Measurements from ENCODE around the gene HGF.

Gene HGF

DNA sequence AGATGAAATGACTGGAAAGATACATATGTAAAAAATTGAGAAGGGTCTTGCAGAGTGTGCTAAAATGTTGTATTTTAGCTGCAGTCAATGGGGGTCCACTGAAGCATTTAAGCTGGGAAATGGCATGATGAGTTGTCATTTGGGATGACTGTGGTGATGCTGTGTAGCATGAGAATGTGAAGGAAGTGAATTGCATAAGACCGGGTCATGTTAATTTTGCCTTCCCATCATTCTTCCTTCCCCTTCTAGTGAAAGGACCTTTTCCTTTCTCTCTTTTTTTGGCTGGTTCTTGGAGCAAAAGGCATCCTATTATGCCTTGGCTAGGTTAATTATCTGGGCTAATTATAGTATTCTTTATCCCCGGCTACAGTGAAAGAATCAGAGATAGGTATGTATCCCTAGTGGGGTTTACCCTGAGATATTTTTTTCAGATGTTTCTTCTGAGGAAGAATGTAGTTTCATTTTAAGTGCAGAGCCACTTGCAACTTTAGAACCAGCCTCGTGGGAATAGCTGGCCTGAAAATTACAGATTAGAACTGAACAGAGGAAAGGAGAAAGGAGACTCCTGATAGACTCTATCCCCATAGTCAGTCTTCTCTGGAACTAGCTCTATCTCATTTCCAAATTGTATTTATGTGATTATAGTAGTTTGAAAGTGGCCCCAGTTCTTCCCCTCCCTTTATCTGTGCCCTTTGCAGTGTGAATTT is 93.6 kb downstream of the HGF start:
- DNase-seq = no peak

DNA sequence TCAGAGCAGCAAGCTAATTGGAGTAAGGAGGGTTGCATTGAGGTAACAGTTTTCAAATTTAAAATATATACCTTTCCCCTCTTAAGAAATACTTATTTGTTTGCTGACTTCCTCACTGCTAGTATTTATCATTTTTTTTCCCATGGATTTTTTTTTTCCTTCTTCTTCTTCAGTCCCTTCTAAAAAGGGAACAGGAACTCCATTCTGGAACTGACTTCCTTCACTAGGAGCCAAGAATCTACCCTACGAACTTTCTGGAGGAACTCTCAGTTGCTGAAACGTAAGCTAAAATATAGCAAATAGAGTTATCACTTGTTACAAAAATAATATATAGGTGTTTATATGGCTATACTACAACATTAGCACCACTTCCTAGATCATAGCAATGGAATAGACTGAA is 95.4 kb downstream of the HGF start:
- no peak for DNase-seq

DNA sequence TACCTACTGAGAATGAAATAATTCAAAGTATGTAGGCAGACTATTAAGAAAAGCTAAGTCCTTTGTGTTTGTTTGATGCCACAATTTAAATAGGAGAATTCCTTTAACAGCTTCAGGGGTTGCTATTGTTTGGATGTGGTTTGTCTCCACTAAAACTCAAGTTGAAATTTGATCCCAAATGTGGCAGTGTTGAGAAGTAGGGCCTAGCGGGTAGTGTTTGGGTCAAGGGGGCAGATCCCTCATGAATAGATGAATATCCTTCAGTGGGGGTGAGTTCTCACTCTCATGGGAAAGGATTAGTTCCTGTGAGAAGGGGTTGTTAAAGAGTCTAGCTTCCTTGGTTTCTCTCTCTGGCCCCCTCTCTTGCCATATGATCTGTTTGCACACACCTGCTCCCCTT is 97.0 kb downstream of the HGF start:
- no peak for DNase-seq

DNA sequence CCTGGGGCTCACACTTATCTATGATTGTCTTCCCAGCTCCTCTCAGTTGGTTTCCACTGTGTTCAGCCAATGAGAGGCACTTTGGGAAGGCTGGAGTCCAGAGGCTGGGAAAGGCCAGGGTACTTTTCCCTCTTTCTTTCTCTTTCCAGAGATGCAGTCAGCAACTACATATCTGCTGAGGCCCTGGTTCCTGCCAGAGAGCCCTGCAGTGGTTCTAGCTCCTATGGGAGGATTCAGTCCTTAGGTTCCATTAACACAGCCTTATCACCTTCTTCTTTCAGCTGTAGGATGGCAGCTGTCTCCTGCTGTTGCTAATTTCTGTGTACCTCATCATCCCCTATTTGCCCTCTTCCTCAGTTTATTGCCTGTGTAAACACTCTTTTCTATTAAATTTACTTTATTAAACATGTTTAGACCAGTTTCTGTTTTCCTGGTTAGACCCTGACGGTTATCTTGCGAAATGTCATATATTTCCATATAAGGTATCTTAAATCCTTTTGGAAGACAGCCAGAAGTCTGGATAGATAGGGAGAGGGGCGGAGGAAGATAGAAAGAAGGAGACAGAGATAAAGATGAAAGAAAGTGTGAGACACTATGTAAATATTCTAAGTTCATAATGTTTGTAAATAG is 100.3 kb downstream of the HGF start:
- no peak for DNase-seq

DNA sequence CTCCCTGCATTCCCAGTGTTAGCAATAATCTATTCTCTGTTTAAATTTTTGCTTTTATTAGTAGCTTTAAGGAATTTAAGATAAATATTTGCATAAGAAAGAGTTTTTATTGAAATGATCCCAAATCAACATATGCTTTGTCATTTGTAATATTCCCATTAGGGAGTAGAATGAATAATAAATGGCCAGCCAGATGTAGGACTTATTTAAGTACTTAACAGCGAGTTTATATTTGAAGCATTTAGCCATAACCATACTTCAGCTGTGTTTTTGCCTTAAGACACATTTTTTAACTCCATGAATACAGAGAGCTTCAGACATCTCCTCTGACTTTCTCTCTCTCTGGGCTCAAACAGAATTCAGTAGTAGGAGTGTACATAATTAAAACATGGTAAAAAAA is 103.6 kb downstream of the HGF start:
- DNase-seq = no peak

DNA sequence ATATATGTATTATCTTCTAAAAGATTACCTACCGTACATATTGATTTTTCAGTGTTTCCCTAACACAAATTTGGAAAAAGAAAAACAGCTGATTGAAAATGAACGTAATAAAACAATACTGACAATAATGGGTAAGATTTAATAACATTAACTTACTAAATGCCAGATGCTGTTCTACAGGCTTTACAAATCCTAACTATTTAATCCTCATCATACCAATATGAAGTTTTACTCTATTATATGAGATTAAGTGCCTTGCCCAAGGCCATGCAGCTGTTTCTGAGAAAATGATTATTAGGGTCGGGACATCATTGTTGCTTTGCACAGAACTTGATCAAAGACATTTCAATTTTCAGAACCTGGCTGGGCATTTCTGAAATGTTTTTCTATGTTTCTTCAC is 104.6 kb downstream of the HGF start:
- no peak for DNase-seq

DNA sequence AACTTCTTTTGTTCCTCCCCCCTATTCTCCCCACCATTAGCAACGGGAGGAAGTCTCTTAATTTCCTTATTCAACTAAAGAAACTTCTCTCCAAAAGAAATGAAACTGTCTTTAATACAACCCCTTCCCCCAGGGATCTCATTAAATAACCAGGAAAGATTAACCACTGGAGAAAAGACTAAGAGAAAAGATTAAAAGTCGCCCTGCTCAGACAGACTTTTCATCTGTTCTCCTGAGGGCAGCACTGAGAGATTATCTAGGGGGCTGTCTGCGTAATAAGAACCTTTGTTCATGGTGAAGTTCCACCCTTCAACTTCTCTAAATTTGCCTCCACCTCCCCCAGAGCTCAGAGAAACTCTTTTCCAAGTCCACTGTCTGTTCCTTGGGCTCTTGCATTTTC is 105.5 kb downstream of the HGF start:
- no peak for DNase-seq

DNA sequence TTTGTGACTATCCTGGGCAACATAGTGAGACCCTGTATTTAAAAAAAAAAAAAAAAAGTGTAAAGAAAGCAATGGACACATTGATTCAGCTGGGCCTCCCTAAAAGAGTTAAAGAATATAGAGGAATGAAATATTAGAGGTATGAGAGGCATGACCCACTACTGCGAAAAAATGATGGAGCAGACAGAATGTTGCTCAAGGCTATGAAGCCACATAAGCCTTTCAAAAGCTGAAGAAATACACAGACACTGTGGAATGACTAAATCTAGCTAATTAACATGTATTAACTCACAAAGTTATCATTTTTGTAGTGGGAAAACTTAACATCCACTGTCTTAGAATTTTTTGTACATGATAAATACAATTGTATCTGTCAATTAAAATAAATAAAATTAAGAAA is 107.3 kb downstream of the HGF start:
- DNase-seq = no peak

DNA sequence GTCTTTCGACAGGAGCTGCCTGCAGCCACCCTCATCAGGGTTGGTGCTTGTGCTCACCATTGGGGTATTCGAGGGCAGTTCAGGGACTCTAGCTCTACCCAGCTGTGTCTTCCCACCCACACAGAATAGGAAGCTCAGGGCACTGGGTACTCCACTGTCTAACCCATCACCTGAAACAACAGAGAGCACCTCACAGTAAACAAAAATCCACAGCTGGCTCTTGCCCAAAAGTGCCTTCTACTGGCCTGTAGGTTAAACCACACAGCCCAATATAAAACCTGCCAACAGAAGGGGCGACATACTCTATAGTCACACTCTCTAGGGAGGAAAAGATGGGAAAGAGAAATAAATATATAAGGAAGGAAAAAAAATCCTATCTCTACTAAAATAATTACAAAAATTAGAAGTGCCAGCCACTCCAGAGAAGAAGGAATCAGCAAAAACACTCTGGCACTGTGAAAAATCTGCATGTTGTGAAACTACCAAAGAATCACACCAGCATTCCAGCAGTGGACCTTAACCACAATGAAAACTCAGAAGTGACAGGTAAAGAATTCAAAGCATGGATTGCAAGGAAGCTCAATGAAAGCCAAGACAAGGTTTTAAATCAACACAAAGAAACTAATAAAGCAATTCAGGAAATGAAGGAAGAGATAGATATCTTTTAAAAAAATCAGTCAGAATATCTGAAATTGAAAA is 110.0 kb downstream of the HGF start:
- DNase-seq = no peak

DNA sequence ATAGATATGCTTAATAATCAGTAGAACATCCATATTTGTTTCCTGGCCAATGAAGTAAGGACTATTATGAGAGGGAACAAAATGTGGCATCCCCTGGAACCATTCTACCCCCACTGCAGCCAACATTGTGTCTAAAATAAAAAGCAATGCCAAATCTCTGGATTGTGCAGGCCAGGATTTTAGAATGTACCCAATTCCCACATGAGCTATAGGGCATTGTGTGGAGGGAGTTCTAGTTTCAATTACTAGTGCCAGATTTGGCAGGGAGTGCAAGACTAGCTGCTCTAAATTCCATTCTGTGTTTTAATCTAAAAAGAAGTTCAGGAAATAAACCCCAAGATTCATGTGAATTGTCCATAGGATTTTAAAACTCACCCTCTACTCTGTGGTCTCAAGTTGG is 112.3 kb downstream of the HGF start:
- DNase-seq = no peak

DNA sequence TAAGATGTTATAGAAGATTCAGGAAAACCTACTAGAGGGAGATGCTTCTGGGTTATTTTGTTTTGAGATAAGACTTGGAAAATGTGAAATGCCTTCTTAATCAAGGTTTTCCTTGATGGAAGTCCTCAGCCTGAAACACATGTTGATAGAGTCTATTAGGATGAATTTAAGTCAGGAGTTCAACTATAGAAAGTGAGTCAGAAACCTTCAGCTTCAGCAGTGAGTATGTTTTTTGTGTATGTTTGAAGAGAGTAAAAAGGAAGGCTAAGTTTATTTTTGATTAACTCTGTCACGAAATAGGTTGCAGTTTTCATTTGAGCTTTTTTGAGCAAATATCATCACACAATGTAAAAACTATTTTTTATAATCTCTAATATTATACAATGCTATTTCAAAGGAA is 114.6 kb downstream of the HGF start:
- no peak for DNase-seq

DNA sequence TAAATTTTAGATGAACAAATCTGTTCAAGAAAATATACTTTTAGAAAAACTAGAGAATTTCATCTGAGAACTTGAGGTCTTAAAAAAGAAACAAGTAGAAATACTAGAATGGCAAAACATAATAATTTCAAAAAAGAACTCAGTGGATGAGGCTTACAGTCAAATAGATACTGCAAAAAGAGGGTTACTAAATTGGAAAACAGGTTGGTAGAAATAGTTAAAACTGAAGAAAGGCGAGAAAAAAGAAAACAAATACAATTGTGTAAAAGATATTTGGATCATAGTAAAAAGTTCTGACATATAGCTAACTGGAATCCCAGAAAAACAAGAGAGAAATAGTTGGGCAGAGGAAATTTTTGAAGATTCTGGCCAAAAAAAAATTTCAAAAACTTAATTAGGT is 117.6 kb downstream of the HGF start:
- no peak for DNase-seq
